HG03457 (cell line): ENCODE results near the gene CCDC28B.

Source experiments
- ATAC-seq: cut with Tn5 transposase; IDR thresholded peaks from one replicate; pipeline ENCODE4 v1.9.1; 2021; ENCODE audit warnings: moderate number of reproducible peaks; ENCODE audit not compliant: unreplicated experiment

The CCDC28B gene

DNA sequence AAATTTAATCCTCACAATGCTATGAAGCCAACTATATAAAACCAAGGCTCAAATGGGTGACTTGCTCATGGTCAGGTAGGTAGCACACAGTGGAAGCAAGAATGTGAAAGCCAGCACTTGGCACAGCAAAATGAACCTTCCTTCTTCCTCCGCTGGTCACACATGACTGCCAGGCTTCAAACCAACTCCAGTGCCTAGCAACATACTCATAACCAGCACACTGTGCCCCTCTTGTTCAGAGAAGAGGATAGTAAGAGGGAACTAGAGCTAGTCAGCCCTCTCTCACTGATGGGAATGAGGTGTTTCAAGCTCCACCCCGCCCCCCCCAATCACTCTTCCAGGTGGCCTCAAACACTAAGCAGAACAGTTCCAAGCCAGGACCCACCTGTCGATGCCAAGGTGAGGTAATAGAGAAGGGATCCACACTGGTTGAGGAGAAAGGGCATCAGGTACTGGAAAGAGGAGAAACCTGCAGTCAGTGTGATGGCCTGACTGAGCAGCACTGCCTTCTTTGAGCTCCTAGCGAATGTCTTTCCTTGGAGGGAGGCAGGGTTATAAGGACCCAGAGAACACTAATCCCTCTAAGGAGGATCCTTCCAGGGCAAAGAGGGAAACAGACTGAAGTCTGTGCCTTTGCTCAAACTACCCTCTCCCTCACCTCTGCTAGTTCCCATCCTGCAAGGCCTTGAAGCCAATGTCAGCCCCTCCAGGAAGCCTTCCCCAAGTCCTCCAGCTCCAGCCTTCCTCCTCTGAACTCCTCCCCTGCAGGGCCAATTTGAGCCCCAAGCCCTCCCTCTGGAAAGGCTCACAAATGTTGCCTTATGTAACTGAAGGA, 20.6 kb downstream of the CCDC28B start:
- no peak for ATAC-seq

DNA sequence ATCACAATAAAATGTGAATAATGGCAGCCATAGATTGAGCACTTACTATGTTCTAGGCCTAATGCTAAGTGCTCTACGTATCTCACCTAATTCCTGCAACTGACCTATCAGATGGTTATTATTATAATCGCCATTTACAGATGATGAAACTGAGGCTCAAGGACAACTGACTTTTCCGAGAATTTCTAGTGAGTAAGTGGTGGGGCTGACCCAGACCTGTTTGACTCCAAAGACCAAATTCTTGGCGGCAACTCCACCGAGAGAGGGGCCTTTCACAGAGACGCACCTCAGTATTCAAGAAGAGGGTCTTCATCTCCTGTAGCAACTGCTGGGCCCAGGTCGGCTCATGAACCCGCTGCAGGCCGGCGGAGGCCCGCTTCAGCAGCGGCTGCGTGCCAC, 21.2 kb downstream of the CCDC28B start:
- no peak for ATAC-seq

DNA sequence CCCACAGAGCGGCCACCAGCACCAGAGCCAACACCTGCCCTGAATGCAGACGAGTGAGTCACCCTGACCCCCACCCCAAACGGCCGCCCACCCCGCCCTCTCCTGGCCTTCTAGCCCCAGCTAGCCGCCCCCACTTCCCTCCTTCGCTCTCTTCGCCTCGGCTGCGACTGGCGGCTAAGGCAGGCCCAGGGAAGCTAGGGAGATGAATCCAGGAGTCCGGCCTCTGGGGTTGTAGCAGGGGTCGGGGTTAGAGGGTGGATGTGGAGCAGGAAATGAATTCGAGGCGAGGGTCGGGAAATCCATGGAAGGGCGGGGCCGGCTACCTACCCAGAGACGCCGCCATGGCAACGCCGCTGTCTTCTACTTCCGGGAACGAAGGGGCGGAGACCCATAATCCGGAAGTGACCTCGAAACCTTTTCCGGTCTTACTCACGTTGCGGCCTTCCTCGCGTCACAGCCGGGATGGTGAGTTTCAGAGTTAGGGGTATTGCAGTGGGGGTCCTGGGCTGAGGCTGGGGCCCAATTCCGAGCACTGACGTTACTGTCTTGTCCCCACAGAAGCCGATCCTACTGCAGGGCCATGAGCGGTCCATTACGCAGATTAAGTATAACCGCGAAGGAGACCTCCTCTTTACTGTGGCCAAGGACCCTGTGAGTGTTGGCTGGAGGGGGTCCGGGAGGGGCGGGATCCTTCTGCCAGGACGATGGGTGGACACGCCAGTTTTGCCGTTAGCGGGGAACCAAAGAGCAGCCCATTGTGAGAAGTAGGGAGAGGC, 21.8 kb downstream of the CCDC28B start, which contains the start of the genes EIF3I and TMEM234:
EIF3I (plus strand) TSS at position 428 of the 776 bp plus-strand sequence; CDS start at position 463, 35 bp downstream.
TMEM234 (minus strand) TSS at position 374 of the 776 bp plus-strand sequence; CDS start at position 343, 31 bp downstream.
- ATAC-seq: peak; percentile 67

DNA sequence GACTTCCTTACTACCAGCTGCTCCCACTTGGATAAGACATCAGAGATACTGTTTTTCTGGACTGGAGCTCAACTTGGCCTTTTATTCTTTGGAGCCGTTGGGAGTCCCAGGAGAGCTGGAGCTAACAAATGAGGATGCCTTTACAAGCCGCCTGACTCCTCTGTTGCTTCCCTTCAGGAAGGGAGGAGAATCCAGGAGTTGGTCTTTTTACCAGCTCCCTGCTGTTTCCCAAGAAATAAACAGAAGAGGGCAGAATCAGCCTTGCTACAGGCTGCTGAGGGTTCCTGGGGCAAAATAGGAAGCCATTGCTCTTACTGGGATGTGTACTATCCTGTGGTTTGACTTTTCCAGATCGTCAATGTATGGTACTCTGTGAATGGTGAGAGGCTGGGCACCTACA, 23.3 kb downstream of the CCDC28B start:
- ATAC-seq: no peak

DNA sequence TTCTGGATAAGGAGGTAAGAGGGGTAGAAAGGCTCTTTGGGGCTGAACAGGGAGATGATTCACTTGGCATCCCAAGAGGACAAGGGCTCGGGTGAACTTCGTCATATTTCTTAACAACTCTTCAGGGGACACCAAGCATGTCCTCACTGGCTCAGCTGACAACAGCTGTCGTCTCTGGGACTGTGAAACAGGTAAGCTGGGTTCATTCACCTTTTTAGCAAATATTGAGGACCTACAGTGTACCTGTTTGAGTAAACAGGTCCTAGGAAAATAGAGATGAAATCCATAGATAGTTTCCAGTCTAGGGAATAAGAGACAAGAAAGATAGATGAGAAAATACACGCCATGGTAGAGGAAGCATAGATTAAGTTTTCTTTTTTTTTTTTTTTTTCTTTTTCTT, 23.9 kb downstream of the CCDC28B start:
- ATAC-seq: no peak

DNA sequence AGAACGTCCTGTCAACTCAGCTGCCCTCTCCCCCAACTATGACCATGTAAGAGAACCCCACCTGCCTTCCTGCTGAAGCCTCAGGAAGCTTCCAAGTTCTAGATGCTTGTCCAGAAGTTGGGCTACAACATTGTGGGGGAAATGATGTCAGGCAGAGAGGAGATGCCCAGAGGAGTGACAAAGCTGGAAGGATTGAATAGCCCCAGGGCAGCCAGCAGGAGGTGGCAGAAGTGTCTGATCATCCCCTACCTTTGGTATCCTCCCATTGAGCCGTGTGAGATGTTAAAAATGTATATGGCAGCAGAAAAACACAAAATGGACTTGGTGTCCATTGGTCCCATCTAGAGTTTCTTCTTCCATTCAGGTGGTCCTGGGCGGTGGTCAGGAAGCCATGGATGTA, 28.4 kb downstream of the CCDC28B start:
- no peak for ATAC-seq

DNA sequence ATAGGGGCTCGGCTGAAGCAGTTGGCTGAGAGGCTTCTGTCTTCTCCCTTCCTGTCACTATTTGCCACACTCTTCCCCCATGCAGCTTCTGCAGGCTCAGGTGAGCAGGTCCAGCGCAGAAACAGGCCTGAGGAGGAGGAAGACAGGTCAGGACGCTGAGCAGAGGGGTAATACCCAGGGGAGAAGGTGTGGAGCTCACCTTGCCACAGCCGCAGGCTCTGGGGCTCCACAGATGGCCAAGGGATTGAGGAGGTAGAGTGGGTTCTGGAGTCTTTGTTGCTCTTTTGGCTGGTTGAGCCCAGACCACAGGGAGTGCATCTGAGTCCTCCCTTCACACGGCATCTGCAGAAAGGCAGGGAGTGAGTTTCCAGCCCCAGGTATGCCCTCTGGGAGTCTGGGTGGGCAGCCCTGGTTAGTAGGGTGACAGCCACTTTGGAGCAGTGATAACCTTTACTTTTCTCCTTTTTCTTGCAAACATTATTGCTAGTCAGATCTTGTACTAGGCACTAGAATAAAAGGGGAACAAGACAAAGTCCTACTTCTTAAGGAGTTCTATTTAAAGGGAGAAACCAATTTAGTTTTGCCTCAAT, 31.5 kb downstream of the CCDC28B start:
- no peak for ATAC-seq

DNA sequence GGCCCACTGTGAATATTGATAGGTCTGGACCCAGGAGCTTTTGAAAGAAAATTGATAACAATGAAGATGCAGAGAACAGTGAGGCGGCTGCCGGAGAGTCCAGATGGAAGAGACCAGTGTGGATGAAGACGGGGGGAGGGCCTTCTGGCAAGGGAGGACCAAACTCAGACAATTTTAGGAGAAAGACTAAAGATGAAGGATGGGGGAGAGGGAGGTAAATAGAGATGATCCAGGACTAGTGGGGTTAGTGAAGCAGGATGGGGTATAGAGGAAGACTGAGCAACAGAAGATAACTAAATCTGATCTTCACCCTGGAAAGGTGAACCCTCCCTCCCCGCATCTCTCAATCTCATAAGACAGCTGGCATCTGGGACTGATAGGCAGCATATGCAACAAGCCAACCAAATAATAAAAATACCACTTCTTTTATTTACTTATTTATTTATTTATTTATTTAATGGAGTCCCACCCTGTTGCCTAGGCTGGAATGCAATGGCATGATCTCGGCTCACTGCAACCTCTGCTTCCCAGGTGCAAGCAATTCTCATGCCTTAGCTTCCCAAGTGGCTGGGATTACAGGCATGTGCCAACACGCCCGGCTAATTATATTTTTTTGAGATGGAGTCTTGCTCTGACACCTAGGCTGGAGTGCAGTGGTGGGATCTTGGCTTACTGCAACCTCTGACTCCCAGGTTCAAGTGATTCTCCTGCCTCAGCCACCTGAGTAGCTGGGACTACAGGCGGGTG, 32.3 kb downstream of the CCDC28B start:
- no peak for ATAC-seq

DNA sequence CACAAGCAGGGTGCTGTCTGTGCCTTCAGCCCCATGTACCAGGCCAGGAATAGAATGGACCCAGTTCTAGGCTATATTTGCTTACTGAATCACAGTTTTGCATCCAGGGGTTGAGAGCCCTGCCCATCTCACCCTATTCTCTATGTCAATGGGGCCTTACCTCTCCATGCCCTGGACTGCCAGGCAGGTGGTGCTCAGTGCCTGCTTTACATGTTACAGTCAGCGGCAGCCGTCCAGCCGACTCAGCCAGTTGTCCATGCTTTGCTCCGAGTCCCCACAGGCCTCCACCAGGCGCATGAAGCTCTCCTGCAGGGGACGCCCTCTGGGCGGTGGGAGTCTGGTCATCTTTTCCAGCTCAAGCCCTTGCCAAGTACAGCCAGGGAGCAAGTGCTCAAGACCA, 34.4 kb downstream of the CCDC28B start:
- ATAC-seq: no peak

DNA sequence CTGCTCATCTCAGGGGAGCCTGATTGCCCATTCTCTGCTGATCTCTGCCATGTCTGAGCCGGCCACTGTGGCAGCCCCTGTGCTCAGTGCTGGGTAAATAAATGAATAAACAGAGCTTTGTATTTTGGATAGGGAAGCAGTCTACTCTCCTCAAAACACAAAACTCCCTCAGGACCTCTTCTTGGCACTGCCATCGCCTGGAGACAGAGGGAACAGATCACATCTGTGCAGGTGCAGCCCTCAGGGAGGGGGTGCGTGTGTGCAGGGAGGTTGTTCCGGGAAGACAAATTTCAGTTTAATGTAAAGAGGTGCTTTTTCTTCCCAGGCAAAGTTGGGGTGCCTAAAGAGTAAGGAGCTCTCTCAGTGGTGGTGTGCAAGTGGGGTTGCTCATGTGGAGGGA, 38.9 kb downstream of the CCDC28B start:
- ATAC-seq: no peak

DNA sequence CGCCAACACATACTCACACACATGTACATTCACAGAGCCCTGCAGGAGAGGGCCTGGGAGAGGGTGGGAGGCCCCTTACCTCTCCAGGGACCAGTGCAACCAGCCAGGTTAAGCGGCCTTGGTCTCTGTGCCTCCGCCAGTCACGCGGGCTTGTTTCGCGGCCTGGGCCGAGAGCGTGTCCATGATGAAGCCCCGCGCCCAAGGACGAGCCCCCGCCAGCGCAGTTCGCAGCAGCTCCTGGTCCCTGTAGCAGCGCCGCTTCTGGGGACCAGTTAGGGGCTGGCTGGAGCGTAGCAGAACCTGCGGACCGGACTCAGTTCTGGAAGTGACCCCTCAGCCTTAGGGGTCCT, 39.4 kb downstream of the CCDC28B start:
- ATAC-seq: no peak

DNA sequence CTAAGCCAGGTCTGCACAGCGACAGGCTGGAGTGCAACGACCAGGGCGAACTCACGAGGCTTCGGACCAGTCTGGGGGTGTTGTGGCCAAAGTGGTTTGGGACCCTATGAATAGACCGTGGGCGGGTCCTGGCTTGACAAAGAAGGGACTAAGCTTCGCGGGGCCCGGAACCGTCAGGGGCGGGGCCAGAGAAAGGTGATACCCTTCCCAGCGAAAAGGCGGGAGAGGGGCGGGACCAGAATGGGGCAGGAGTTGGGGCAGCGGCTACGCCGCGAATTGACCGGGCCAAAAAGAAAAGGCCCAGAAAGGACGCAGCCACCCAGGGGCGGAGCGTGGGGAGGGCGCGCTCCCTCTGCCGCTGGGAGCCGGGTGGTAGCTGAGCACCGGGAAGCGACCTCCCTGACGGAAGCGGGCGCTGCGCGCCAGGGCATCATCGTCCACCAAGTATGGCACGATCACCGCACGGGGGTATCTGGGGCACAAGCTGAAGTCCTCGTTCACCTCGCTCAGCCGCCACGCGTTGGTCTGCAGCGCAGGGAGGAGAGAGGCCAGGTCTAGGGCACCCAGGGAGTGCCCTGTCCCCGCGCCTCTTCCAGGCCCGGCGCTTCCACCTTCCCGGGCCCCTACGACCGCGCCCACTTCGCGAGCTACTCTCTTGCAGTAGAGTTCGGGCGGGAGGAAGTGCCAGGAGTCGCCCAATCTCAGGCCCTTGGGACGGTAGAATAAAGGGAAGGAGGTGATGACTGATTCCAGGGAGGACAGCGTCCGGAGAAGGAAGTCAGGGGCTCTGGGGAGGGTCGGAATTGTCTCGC, 40.0 kb downstream of the CCDC28B start:
- no peak for ATAC-seq

DNA sequence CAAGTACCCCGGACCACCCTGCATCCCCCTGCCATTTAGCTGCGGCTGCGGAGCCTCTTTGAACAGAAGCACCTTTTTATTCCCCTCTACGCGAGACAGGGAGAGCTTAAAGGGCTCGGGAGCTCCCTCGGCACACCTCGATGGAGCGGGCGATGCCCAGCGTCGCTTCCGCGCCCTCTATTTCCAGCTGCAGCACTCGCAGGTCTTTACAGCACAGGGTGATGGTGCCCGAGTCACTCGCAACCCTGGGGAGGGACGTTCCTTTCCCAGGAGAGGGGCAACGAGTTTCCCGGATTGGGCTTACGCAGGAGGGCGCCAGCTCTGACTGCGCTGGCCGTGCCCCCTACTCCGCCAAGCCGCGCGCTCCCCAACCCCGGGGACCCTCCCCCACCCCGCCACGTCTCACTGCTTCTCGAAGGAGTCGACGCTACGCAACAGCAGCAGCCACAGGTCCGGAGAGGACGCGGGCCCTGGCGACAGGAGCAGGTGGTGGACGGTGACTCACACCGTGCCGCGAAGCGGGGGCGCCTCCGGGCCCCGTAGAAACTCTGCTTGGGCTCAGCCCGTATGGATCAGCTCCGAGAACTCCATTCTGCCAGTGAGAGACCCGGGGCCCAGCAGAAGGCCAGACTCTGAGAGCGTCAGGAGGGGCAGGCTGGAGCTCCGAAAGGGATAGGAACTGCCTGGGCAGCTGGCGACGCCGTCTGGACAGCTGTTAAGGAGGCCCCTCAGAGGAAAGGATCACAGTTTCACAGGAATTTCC, 40.8 kb downstream of the CCDC28B start:
- no peak for ATAC-seq

DNA sequence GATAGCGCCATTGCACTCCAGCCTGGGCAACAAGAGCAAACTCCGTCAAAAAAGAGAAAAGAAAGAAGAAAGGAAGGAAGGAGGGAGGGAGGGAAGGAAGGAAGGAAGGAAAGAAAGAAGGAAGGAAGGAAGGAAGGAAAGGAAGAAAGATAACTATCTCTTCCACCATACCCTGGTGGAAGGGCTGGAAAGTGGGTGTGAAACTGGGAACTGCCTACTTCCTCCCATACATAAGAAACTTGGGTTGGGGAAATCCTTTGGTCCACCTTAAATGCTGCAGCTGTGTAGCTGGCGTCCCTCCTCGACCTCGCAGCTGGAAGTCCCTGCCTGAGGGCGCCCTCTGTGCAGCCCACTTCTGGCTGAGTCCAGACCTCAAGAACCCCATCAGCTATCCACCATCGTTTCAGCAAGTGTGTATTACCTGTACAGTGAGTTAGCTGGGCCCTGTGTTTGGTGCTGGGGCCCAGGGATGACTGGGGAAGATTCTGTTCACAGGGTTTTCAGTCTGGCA, 42.0 kb downstream of the CCDC28B start:
- ATAC-seq: no peak

DNA sequence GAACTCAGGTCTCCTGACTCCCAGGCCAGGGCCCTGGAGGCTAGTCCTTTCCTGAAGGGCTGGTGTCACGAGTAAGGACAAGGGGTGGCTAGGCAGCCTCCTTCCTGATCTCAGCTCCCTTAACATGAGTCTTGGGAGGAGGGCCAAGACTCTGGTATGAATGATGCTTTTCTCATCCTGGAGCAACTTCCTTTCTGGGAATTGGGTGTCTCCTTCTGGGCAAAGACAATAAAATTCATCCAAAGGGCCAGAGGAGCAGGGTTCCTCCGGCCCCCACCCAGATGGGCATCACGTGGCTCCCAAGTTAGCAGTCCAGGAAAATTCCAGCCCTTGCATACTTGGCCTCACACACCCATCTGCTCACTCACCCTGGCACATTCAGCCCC, 46.5 kb downstream of the CCDC28B start, which contains the start of gene FAM167B:
FAM167B (plus strand) TSS at position 335 of the 386 bp plus-strand sequence. CDS start 200 bp downstream, outside the sequence.
- ATAC-seq: no peak

DNA sequence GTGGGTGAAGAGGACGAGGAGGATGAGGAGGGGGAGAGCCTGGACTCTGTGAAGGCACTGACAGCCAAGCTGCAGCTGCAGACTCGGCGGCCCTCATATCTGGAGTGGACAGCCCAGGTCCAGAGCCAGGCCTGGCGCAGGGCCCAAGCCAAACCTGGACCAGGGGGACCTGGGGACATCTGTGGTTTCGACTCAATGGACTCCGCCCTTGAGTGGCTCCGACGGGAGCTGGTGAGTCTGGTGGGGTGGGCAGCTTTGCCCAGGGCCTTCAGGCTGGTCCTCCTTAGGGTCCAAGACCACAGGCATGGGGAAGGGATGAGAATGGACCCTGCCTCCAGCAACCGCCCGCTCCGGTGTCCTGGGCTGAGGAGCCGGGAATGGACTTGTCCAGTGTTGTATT, 47.1 kb downstream of the CCDC28B start:
- ATAC-seq: no peak

DNA sequence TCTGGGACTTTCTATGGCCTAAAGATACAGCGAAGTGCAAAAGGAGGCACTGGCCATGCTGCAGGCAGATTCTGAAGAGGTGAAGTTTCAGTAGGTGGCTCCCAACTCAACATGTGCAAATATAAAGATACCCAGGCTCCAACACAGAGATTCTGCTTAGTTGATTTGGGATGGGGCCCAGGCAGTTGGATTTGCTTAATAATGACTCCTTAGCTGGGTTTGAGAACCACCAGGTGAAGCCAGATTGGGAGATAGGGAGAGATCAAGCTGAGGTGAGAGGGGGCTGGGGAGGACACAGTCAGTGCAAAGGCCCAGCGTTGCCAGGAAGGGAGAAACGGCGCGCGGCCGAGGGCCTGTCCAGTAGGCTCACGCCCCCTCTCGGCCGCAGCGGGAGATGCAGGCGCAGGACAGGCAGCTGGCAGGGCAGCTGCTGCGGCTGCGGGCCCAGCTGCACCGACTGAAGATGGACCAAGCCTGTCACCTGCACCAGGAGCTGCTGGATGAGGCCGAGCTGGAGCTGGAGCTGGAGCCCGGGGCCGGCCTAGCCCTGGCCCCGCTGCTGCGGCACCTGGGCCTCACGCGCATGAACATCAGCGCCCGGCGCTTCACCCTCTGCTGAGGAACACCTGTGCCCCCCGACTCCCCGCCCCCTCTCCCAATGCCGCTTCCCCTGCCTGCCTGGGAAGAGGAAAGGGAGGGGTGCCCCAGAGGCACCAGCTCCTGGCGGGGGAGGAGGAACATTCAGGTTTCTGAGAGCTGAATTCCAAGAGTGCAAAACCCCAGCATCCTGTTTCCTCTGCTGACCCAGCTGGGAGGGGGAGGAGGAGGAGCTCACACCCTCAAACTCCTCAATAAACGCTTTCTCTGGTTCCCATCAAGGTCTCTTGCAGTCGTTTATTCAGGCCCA, 47.8 kb downstream of the CCDC28B start:
- no peak for ATAC-seq
